ENCODE data around the gene PWWP2B. TPM values are rescaled to one million over a fixed set of nuclear protein-coding genes. Genes with fewer than 3 reads are reported as not detected.
A peak's percentile ranks its signal among the peaks of the same experiment; 100 is the strongest.

PWWP2B gene
- total and polyA plus RNA-seq, 2 of the 8 experiments (the other 6 are each of a cell fraction or from before 2014, with no cell fraction given) = 5.3 to 10.8 TPM

DNA sequence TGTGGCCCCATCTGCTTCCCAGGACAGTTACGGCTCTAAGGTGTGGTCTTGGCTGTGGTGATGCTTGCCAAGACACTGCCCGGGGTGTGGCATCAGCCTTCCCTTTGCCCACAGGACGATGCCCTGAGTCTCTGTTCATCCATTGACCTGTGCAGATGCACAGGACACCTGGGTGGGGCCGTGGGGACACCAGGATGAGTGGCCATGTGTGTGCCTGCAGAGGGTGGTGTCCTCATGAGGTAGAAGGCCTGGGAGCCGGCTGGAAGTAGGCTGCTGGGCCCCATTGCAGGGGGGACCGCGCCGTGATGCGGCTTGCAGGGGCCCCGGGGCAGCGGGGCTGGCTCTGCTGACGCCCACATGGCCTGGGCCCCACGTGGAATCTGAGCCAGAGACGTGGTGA, 22.4 kb upstream of the PWWP2B start:
- DNase-seq (ENCODE audit: low read depth in 1 of 2, low spot score in 2 of 2) = no peak
- no peak overlapping the region for H2BK120ac ChIP-seq (replicated peaks; ENCODE audit: low read depth, low read length)
- H3K79me1 ChIP-seq (ENCODE audit: low read depth, low read length) = no peaks in the 10 kb centered on the region
- H3K4me2 ChIP-seq (ENCODE audit: insufficient read depth in 1 of 2, low read depth in 2 of 2, low read length in 2 of 2) = no peak overlapping the region
- H2BK20ac ChIP-seq (ENCODE audit: low read length) = no peak overlapping the region
- no peak overlapping the region for H3K9ac ChIP-seq (replicated peaks in 1 of 4; ENCODE audit: extremely low read depth in 1 of 4, low read depth in 3 of 4, low read length in 3 of 4)
- H4K8ac ChIP-seq (ENCODE audit: extremely low read depth, insufficient read depth, low read length) = peak overlapping the region; percentile 11; the same call in 1 of the 2 replicates
- H3K23me2 ChIP-seq (ENCODE audit: low read depth, low read length) = no peaks in the 10 kb centered on the region
- no peak overlapping the region for H4K5ac ChIP-seq (ENCODE audit: insufficient read length, low read depth, low read length)
- 89% methylated on average over 14 of the region's 14 CpGs; no CpG with 5 or more reads in 1 of the 2 experiments for WGBS, 2 experiments (ENCODE audit: extremely low coverage in 1 of 2, insufficient coverage in 1 of 2, insufficient read length in 1 of 2, insufficient replicate concordance in 2 of 2, low coverage in 1 of 2, low lambda C conversion rate in 2 of 2, missing lambda C conversion rate in 1 of 2)
- H3K9me3 ChIP-seq (ENCODE audit: insufficient read depth in 2 of 2, low read depth in 1 of 2, low read length in 1 of 2) = peaks cover 0 to 2% of the 10 kb centered on the region in 2 experiments; a peak in 1 of 4 replicates
- H3K4me1 ChIP-seq (replicated peaks in 1 of 4; ENCODE audit: control insufficient read depth in 3 of 4, insufficient read depth in 4 of 4, low read length in 3 of 4) = peaks cover 0 to 11% (median 2%) of the 10 kb centered on the region in 4 experiments; a peak in 4 of 7 replicates
- H2BK12ac ChIP-seq (ENCODE audit: low read depth, low read length) = 0 out of 2 replicates have a peak overlapping the region, but pooled peaks have one; percentile 23
- H3K36me3 ChIP-seq (ENCODE audit: control insufficient read depth in 2 of 4, insufficient read depth in 4 of 4, low read length in 3 of 4) = no peaks in the 10 kb centered on the region
- H4K20me1 ChIP-seq (replicated peaks in 1 of 2; ENCODE audit: control insufficient read depth in 1 of 2, insufficient read depth in 2 of 2, low read length in 2 of 2) = peaks cover 0 to 1% of the 10 kb centered on the region in 2 experiments
- H3K18ac ChIP-seq (ENCODE audit: extremely low read depth, low read length) = no peak overlapping the region
- 0 out of 2 replicates have a peak overlapping the region, but pooled peaks have one; percentile 72 for H2BK15ac ChIP-seq (ENCODE audit: low read length)
- H3K23ac ChIP-seq (ENCODE audit: insufficient read length) = no peak overlapping the region
- no peaks in the 10 kb centered on the region; a peak in 1 of 7 replicates for H3K27me3 ChIP-seq (replicated peaks in 1 of 4; ENCODE audit: control insufficient read depth in 3 of 4, extremely low read depth in 1 of 4, insufficient read depth in 3 of 4, low read length in 3 of 4)
- H3K14ac ChIP-seq (ENCODE audit: insufficient read length) = no peak overlapping the region
- no peak overlapping the region for H3K4me3 ChIP-seq (ENCODE audit: extremely low read depth in 1 of 4, insufficient read depth in 2 of 4, low read depth in 3 of 4, low read length in 4 of 4)
- H3K4ac ChIP-seq (replicated peaks; ENCODE audit: insufficient read length, low read depth, low read length) = no peak overlapping the region
- no peak for TF ChIP-seq POLR2A (IDR thresholded peaks at IDR 0.05; ENCODE audit: control extremely low read depth in 1 of 2, low read depth in 2 of 2, low read length in 2 of 2)
- no peak for TF ChIP-seq MAFK (IDR thresholded peaks at IDR 0.05; ENCODE audit: low read depth, low read length)
- no peak for TF ChIP-seq TBP (IDR thresholded peaks at IDR 0.05; ENCODE audit: low read depth, low read length)
- no peak for TF ChIP-seq RAD21 (IDR thresholded peaks at IDR 0.05 in 1 of 2, conservative IDR thresholded peaks at IDR 0.05 in 1 of 2; ENCODE audit: low read depth in 2 of 2, low read length in 2 of 2)
- TF ChIP-seq SIN3A (conservative IDR thresholded peaks at IDR 0.05 in 1 of 2, IDR thresholded peaks at IDR 0.05 in 1 of 2; ENCODE audit: low read depth in 1 of 2, low read length in 2 of 2) = no peak
- no peak for TF ChIP-seq GTF2F1 (IDR thresholded peaks at IDR 0.05; ENCODE audit: borderline replicate concordance, low read depth, low read length)
- no peak for TF ChIP-seq RNF2 (IDR thresholded peaks at IDR 0.05; ENCODE audit: borderline replicate concordance, low read depth, low read length, missing control alignments, poor library complexity, severe bottlenecking)
- TF ChIP-seq EZH2 (IDR thresholded peaks at IDR 0.05; ENCODE audit: low read depth, low read length, severe bottlenecking) = no peak
- no peak for TF ChIP-seq GABPA (IDR thresholded peaks at IDR 0.05; ENCODE audit: borderline replicate concordance, insufficient read depth, low read length)
- TF ChIP-seq YY1 (IDR thresholded peaks at IDR 0.05; ENCODE audit: low read depth, low read length) = no peak
- no peak for TF ChIP-seq CEBPB (IDR thresholded peaks at IDR 0.05; ENCODE audit: low read depth, low read length)
- TF ChIP-seq RXRA (IDR thresholded peaks at IDR 0.05; ENCODE audit: insufficient read depth, low read depth, low read length) = no peak
- ChIA-PET CTCF (ENCODE audit: partially characterized antibody) (interaction anchor here (0.8 to 4.6 kb wide), 3 partner anchors 13 to 84 kb away, joined by 3 to 48 read pairs (median 4); no protein-coding TSS in a partner anchor), POLR2A (ENCODE audit: partially characterized antibody) (no interaction called here)
- H4K91ac ChIP-seq (replicated peaks; ENCODE audit: insufficient read length, low read length) = no peak overlapping the region
- no peak overlapping the region for H2BK5ac ChIP-seq (ENCODE audit: low read depth, low read length)
- no peaks in the 10 kb centered on the region for H3K79me2 ChIP-seq (ENCODE audit: control insufficient read depth in 1 of 2, insufficient read depth in 2 of 2, low read length in 2 of 2)
- no peak overlapping the region for H3K27ac ChIP-seq (ENCODE audit: low read depth, low read length)
- no peak for FAIRE-seq
- H2AK5ac ChIP-seq (ENCODE audit: low read depth, low read length) = peak overlapping the region; percentile 70; the same call in 1 of the 2 replicates
- H3K56ac ChIP-seq (replicated peaks; ENCODE audit: insufficient read length, low read depth, low read length) = no peak overlapping the region
- H2AFZ ChIP-seq (ENCODE audit: low read length) = no peak overlapping the region

Data from H1 (cell line).